RCC 7860 (cell line): ENCODE results near the gene AGBL2.
A peak's percentile ranks its signal among the peaks of the same experiment; 100 is the strongest.
"Not testable (repeated sequence)": the region's sequence is repeated elsewhere in the genome, so short reads cannot be mapped to it uniquely, and the experiment has no call there.

ENCODE experiments used
- DNase-seq: peaks from one replicate; pipeline ENCODE4 v3.0.0-alpha.2; 2015; ENCODE audit warnings: low spot score
- FAIRE-seq: peaks from 2 replicates; lab custom pipeline; 2012; peaks lifted over from hg19 to GRCh38; lab: Jason Lieb, UNC

The AGBL2 gene

DNA sequence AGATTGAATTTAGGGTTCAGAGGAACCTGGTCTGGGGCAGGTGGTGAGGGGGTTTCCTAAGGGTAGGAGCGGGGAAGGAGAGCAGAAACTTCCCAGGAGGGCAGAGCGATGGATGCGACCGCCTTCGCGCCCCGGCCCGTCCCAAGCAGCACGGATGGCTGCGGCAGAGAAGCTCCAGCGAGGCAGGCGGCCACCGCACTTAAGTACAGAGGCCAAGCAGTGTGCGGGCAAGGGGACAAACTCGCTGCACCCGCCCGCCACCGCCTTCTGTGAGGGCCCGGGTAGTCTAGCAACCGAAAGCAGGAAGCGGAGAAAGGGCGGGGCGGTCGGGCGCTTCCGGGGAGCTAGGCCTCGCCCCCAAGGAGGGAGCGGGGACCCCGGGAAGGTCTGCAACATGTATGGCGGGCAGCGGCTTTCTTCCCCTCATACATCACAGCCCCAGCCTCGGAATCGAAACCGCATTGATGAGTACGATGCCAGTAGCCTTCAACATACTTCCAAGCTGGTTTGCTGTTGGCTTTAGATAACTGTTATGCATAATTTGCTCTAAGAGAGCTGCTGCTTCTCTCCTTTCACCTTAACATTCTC is at the start of gene AGBL2:
TSS of gene AGBL2 (minus strand) at position 288 of the 588 bp plus-strand sequence. CDS start 719 bp downstream, outside the sequence.
- DNase-seq (peak; percentile 49), FAIRE-seq (no peak)

- not testable (repeated sequence) for DNase-seq, FAIRE-seq
These were observed 44.1 kb upstream of the AGBL2 start for GRCh38 chr11:47759291-47759690.

- DNase-seq: no peak
These were observed 41.0 kb upstream of the AGBL2 start for GRCh38 chr11:47756208-47756607.

GRCh38 chr11:47750725-47751124 is 35.6 kb upstream of the AGBL2 start:
- no peak for FAIRE-seq

More at GRCh38 chr11:47756208-47756607, 41.0 kb upstream of the AGBL2 start:
- FAIRE-seq: no peak

DNA sequence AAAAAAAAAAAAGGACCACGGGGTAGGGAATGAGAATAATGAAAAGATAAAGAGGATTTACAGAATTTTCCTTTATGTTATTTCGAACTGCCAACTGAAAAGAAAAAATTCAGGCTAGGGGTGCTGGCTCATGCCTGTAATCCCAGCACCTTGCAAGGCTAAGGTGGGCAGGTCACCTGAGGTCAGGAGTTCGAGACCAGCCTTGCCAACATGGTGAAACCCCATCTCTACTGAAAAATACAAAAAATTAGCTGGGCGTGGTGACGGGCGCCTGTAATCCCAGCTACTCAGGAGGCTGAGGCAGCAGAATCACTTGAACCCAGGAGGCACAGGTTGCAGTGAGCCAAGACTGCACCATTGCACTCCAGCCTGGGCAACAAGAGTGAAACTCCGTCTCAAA is 27.3 kb upstream of the AGBL2 start:
- not testable (repeated sequence) for DNase-seq, FAIRE-seq

More at GRCh38 chr11:47750725-47751124, 35.6 kb upstream of the AGBL2 start:
- DNase-seq: no peak

DNA sequence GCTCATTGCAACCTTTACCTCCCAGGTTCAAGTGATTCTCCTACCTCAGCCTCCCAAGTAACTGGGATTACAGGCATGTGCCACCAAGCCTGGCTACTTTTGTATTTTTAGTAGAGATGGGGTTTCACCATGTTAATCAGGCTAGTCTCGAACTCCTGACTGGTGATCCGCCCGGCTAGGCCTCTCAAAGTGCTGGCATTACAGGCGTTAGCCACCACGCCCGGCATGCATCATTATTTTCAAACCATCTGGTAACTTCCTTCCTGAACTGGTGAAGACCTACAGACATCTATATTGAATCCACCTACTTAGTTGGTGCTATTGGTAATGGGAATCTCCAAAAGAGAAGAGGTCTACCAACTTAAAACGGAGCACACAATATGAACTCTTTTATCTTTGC is 22.6 kb upstream of the AGBL2 start:
- not testable (repeated sequence) for FAIRE-seq

DNA sequence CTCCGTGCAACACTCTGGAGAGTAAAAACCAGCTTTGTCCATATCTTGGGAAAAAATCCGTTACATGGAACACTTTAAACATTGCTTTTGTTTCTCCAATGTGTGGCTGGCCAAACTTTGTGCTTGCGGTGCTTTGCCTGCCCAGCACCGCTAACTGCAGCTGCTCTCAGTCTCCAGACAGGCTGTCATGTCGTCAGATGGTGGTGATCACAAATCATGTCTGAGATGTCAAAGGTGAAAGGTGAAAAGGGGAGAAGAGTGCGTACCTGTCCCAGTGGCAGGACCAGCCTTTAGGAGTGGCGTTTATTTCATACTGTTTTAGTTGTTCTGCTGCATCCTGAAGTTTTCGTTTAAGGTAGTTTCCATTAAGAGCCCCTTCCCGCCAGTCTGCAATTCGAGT is 17.1 kb upstream of the AGBL2 start:
- DNase-seq: no peak
- FAIRE-seq: no peak

More for the DNA sequence above, 22.6 kb upstream of the AGBL2 start:
- DNase-seq: not testable (repeated sequence)

- DNase-seq (no peak), FAIRE-seq (no peak)
These were observed 16.3 kb upstream of the AGBL2 start for GRCh38 chr11:47731475-47731874.

DNA sequence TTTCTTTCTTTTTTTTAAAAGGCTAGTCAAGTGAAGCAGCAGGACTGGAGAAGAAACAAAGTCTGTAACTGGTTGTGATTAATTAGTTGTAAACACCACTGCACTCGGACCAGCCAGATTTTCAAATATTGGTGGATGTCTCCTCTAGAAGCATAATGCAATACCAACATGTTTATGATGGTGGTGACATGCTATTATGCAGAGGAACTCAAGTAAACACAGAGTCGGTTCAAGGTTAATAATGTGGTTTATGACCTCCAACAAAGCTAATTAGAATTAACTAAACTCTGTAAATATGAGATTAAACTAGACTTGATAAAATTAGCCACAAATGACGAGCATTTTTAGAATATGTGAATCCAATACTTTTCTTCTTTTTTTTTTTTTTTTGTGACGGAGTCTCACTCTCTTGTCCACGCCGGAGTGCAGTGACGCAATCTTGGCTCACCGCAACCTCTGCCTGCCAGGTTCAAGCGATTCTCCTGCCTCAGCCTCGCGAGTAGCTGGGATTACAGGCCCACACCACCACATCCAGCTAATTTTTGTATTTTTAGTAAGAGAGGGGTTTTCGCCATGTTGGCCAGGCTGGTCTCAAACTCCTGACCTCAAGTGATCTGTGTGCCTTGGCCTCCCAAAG is 11.8 kb upstream of the AGBL2 start:
- no peak for FAIRE-seq

GRCh38 chr11:47726118-47726442 is 10.9 kb upstream of the AGBL2 start:
- no peak for DNase-seq
- FAIRE-seq: no peak

More for the DNA sequence above, 11.8 kb upstream of the AGBL2 start:
- DNase-seq: no peak

DNA sequence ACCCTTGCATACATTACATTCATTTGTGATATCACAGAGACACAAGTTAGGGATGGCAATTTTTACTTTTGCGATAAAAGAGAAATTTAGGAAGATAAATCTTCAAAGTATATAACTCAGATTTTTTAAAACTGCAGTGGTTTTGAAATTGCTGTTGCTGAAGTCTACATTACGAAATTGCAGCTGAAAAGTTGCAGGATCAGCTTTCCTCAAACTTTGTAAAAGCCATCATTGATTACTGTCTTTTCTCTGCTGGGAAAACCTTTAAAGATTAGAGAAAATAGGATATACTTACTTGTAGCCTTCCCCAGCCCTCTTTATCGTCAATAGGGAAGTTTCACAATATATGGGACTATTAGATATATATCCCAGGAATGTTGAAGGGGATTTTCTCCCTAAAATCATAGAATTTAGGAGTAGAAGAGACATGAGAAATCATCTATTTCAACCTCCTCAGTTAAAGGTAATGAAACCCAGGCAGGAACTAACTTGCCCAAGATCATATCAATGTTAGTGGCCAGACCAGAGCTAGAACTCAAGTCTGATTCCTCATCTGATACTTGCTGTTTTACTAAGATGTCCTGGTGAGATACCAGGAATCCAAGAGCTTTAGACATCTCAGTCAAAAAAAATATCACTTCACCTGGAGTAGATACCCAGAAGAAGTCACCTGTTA is 10.4 kb upstream of the AGBL2 start:
- DNase-seq (no peak), FAIRE-seq (no peak)

DNA sequence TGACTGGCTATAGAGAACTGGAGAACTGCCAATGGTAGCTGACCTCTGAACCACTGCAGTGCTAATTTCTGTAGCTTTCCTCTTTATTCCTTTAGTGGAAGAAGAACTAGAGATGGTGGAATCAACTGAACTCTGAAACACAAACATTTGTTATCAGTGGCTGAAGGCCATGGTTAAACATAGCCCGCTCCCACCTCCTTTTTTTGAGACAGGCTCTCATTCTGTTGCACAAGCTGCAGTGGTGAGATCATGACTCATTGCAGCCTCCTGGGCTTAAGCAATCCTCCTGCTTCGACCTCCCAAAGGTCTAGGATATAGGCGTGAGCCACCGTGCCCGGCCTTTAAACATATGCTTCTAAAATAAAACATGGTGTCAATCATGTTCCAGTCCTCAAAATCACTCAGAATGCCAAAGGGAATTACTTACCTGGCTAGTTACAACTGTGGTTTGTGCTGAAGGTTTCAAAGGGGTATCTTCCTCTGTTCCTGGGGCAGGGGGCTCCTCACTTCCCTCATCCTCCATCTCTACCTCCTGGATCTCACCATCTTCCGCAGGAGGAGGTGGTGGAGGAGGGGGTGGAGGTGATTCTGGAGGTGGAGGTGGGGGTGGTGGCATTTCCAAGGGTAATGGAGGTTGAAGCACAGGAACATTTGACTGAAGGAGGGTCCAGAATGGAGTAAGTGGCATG is 9.0 kb upstream of the AGBL2 start:
- FAIRE-seq (no peak), DNase-seq (no peak)

DNA sequence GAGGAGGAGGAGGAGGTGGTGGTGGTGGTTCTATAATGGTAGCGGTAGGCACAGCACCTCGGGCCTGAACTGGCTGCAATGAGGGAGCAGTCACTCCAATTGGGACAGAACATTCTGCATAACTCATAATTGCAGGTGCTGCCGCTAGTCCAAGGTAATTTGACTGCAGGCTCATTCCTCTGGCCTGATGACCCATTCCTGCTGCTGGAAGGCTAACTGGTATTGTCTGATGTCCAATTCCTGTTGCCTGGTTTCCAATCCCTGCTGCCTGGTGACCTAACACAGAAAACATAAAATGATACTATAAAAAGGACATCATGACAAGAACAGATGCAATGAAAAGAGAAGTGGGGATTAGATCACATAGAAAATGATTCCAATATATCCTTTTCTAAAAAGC is 7.9 kb upstream of the AGBL2 start:
- FAIRE-seq: no peak
- DNase-seq: no peak

GRCh38 chr11:47720651-47721050 is 5.5 kb upstream of the AGBL2 start:
- DNase-seq: no peak
- no peak for FAIRE-seq

DNA sequence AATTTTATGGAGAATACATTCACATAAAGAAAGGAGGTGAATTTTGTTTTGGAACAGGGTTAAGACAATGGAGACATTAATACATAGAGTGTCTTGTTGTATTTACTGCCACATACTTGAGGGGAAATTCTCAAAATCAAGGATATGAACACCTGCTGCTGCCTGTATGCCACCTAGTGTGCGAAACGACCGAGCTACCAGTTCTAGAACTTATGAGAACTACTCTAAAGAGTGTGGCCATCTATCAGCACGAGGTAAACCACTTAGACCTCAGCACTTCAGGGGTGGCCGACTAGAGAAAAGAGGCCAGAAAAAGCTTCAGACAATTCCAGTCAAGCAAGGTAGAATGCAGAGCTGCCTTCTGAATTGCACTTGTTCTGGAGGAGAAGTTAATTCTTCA is 1.5 kb upstream of the AGBL2 start:
- FAIRE-seq (no peak), DNase-seq (no peak)

DNA sequence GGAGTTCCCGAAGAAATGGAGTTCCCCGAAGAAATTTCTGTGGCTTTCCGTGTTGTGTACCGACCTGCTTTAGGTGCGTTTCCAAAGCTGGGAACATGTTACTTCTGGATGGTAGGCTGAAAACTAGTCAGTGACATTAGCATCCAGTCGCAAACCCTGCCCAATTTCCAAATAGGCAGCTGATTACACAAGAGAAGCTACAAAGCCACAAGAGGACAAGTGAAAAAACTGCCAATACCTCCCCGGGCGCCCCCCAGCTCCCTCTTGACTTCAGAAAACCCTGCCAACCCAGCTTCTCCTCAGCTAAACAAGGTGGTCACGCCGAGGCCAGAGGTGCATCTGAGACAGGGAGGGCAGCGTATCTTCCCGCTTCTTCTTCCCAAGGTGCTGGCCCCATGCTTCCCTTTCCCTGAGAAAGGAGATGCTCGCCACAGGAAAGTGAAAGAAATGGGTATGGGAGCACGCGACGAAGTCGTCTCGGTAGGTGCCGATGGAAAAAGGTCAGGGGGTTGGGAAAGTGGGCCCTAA is 551 bp downstream of the AGBL2 start:
- DNase-seq: no peak

DNA sequence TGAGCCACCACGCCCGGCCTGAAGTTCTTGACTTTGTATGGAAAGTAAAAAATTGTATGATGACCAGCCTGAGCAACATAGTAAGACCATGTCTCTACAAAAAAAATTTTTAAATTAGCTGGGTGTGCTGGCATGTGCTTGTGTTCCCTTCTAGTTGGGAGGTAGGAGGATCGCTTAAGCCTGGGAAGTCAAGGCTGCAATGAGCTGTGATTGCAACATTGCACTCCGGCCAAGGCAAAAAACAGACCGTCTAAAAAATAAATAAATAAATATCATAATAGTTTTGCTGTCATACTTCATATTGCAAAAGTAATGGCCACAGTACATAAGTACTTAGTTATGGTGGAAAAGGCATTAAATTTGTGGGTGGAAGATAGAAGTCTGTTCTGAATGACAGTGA is 3.4 kb downstream of the AGBL2 start:
- DNase-seq: no peak
- no peak for FAIRE-seq

More for the DNA sequence above, 551 bp downstream of the AGBL2 start:
- no peak for FAIRE-seq

DNA sequence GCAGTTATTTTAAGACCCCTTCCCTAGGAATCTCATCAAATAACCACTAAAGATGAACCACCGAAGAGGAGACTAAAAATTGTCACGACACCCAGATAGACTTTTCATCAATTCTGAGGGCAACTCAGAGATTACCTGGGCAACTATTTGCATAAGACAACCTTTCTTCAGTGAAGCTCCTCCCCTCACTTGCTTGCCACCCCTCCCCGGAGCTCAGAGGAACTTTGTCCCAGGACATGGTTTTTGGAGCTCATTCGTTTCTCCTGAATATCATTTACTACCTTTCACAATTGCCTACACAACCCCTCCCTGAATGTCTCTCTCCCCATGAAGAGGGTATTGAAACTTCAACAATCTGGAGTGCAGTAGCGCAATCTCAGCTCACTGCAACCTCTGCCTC is 3.9 kb downstream of the AGBL2 start:
- no peak for DNase-seq
- no peak for FAIRE-seq

DNA sequence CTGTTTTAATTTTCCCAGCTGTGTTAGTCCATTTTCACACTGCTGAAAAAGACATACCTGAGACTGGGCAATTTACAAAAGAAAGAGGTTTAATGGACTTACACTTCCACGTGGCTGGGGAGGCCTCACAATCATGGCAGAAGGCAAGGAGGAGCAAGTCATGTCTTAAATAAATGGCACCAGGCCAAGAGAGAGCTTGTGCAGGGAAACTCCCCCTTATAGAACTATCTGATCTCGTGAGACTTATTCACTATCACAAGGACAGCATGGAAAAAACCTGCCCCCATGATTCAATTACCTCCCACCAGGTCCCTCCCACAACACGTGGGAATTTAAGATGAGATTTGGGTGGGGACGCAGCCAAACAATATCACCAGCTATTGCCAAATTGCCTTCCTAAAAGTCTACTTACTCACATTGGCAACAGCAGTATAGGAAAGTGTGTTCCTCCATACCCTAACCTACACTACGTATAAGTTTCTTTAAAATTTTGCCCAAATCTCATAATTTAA is 7.8 kb downstream of the AGBL2 start:
- DNase-seq, FAIRE-seq: not testable (repeated sequence)

- no peak for DNase-seq
- no peak for FAIRE-seq
These were observed 9.4 kb downstream of the AGBL2 start for GRCh38 chr11:47705721-47706120.

GRCh38 chr11:47691979-47692378 is 23.2 kb downstream of the AGBL2 start:
- no peak for FAIRE-seq
- DNase-seq: no peak
